ENCODE measurements around the gene CXorf49B.

The CXorf49B gene

GRCh38 chrX:71814123-71814912 lies 51.2 kb downstream of the CXorf49B start:
- DNase-seq, result peak in 1 of 42 donors; percentile 24
- intact Hi-C loops (cut with DNase I), result no loop called here

- no peak for DNase-seq
- intact Hi-C loops (cut with DNase I), result no loop called here
Measured at GRCh38 chrX:71815121-71815905, 52.2 kb downstream of the CXorf49B start.

DNA sequence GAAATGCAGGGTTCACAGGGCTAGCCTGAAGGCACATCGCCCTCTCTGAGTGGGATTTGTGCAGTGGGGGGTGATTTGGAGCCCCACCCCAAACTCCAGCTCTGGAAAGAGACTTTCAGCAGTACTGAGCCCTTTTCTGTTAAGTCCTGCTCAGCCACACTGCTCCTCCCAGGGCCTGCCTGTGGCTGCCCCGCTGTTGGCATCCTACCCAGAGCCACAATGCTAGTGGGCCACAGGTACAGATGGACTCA lies 52.7 kb downstream of the CXorf49B start:
- no peak for DNase-seq
- intact Hi-C loops (cut with DNase I), result no loop called here
